AG10803 (cell line): ENCODE data around the gene SLC19A2.
"Not testable (repeated sequence)": the region's sequence is repeated elsewhere in the genome, so short reads cannot be mapped to it uniquely, and the experiment has no call there.

Experiments used
- DNase-seq: peaks from one replicate; pipeline ENCODE4 v3.0.0; 2010; ENCODE audit warnings: low read depth
- H3K4me3 ChIP-seq: 2 replicates; pipeline ENCODE4 v1.5.1; 2011; ENCODE audit warnings: mild to moderate bottlenecking, low read length, control low read depth
- TF ChIP-seq, protein P1 (sequence below): conservative IDR thresholded peaks from 2 replicates; pipeline ENCODE4 v1.5.1; 2011; ENCODE audit warnings: mild to moderate bottlenecking, low read length, control low read depth, inconsistent platforms

The SLC19A2 gene

GRCh38 chr1:169509354-169509753 lies 23.6 kb upstream of the SLC19A2 start:
- TF ChIP-seq, protein P1, sequence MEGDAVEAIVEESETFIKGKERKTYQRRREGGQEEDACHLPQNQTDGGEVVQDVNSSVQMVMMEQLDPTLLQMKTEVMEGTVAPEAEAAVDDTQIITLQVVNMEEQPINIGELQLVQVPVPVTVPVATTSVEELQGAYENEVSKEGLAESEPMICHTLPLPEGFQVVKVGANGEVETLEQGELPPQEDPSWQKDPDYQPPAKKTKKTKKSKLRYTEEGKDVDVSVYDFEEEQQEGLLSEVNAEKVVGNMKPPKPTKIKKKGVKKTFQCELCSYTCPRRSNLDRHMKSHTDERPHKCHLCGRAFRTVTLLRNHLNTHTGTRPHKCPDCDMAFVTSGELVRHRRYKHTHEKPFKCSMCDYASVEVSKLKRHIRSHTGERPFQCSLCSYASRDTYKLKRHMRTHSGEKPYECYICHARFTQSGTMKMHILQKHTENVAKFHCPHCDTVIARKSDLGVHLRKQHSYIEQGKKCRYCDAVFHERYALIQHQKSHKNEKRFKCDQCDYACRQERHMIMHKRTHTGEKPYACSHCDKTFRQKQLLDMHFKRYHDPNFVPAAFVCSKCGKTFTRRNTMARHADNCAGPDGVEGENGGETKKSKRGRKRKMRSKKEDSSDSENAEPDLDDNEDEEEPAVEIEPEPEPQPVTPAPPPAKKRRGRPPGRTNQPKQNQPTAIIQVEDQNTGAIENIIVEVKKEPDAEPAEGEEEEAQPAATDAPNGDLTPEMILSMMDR: no peak
- H3K4me3 ChIP-seq: no peak overlapping the region
- DNase-seq: no peak

DNA sequence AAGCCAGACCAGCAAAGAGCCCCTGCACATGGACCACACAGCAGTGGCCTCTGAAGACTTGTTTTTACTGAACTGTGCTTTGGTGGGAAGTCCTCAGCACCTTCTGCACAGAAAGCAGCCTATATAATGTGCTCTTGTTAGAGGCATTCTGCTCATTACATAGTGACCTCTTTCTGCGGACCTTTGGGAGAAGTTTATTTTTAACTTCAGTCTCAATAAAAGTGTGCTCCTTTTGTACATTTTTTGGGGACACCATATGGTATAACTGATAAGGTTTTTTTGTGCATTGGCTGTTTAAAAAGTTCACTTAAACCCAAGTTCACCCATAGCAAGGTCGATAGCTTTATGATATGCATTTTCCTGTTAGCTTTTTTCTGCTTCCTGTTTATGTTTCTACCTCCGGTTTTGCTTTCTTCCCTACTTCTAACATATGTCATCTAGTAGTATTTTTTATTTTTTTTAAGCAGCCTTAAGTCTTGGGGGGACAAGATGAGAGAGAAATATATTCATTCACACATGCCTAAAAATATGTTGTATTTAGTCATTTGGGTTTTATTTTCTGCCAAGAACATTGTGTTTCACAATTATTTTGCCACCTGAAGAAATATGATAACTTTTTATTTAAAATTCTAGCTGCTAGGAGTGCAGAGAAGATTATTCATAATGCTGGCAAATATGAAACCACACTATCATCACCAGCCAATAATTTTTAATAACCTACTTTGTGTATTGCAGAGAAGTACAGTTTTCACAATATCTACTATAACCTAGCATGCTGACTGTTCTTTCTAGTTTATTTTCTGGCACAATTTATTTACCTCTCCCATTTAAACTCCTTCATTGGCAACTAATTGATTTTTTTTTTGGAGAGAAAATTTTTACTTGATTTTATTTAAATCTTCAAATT lies 22.9 kb upstream of the SLC19A2 start:
- no peak overlapping the region for H3K4me3 ChIP-seq
- TF ChIP-seq, protein P1: no peak
- DNase-seq: no peak

DNA sequence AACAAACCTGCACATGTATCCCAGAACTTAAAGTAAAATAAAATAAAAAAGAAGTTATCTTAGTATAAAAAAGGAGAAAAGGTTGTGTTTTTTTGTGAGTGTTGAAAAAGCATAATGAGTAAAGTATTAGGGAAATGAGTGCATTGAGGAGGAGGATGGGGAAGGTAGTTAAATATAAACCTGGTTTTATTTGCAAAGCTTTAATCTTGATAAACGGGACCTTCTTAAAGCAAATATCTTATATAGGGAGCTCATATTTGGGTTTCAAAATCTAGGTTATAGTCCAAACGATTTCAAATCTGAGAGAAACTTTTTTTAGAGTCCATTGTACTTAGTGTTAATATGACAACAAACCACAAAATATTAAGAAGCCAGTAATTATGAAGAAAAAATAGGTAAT lies 21.7 kb upstream of the SLC19A2 start:
- TF ChIP-seq, protein P1: no peak
- no peak for DNase-seq
- no peak overlapping the region for H3K4me3 ChIP-seq

DNA sequence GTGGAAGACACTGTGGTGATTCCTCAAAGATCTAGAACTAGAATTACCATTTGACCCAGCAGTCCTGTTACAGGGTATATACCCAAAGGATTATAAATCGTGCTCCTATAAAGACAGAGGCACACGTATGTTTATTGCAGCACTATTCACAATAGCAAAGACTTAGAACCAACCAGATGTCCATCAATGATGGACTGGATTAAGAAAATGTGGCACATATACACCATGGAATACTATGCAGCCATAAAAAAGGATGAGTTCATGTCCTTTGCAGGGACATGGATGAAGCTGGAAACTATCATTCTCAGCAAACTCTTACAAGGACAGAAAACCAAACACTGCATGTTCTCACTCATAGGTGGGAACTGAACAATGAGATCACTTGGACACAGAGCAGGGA lies 17.9 kb upstream of the SLC19A2 start:
- not testable (repeated sequence) for DNase-seq, H3K4me3 ChIP-seq

DNA sequence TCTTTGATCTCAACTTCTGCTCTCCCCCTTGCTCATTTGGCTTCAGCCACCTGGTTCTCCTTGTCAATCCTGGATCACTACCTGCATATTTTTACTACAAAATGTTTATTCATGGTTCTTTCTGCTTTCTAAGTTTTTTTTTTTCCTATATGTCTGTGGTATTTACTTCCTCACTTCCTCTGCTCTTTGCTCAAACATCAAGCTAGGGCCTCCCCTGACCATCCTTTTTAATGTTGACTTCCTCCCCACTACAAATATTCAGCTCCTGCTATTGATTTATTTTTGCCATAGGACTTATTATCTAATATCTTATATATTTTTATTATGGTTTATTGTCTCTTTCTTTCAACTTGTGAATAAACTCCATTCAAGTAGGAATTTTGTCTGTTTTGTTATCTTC lies 14.1 kb upstream of the SLC19A2 start:
- no peak for DNase-seq
- TF ChIP-seq, protein P1: no peak
- H3K4me3 ChIP-seq: no peak overlapping the region

DNA sequence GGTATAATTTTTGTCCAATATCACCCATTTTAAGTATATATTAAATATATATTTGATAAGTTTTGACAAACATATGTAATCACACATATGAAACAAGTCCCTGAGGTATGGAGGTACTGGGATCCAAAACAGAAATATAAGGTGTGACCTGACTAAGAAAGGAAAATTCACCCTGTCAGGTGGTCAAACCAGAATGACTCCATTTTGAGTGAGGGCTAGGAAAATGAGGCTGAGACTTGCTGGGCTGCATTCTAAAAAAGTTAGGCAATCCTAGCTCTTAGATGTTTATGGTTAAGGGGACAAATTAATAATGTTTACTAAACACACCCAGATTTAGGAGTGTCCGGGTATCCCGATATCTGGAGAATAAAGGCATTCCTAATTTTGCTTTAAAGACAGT lies 11.6 kb upstream of the SLC19A2 start:
- no peak overlapping the region for H3K4me3 ChIP-seq
- TF ChIP-seq, protein P1: no peak
- DNase-seq: no peak

- no peak overlapping the region for H3K4me3 ChIP-seq
- TF ChIP-seq, protein P1: no peak
- no peak for DNase-seq
Measured at GRCh38 chr1:169495916-169496315, 10.2 kb upstream of the SLC19A2 start.
